GM12892 (cell line): Measurements from ENCODE around the gene OR2V1.

Source experiments
- POLR2A ChIP-seq: IDR thresholded peaks from 2 replicates; pipeline ENCODE4 v1.6.1; 2011; ENCODE audit warnings: low read depth, low read length, control low read depth
- TAF1 ChIP-seq: IDR thresholded peaks from 2 replicates; pipeline ENCODE4 v1.6.1; 2011; ENCODE audit warnings: low read depth, mild to moderate bottlenecking, control low read depth, low read length, borderline replicate concordance

DNA sequence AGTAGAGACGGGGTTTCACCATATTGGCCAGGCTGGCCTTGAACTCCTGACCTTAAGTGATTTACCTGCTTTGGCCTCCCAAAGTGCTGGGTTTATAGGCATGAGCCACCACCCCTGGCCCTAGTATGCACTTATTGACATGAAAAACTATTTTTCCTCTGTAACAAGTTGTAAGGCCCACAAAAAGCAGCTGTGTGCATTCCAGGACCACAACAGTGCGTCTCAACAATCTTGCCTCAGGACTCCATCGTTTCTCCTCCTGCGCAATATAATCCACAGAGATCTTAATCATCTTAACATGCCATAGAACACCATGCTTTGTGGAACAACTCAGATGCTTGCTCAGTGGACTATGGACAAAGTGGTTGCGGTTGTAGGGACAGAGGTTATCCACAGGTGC is 10.2 kb downstream of the OR2V1 start:
- no peak for TF ChIP-seq POLR2A
- TF ChIP-seq TAF1, result no peak
